GM19239 (cell line): Measurements from ENCODE around the gene SRCIN1.
A peak's percentile ranks its signal among the peaks of the same experiment; 100 is the strongest.

Experiments used
- DNase-seq: peaks from one replicate; pipeline ENCODE4 v3.0.0; 2011; ENCODE audit warnings: low spot score; ENCODE audit not compliant: insufficient read length
- FAIRE-seq: peaks from 2 replicates; lab custom pipeline; 2011; peaks lifted over from hg19 to GRCh38; lab: Jason Lieb, UNC

Gene SRCIN1

DNA sequence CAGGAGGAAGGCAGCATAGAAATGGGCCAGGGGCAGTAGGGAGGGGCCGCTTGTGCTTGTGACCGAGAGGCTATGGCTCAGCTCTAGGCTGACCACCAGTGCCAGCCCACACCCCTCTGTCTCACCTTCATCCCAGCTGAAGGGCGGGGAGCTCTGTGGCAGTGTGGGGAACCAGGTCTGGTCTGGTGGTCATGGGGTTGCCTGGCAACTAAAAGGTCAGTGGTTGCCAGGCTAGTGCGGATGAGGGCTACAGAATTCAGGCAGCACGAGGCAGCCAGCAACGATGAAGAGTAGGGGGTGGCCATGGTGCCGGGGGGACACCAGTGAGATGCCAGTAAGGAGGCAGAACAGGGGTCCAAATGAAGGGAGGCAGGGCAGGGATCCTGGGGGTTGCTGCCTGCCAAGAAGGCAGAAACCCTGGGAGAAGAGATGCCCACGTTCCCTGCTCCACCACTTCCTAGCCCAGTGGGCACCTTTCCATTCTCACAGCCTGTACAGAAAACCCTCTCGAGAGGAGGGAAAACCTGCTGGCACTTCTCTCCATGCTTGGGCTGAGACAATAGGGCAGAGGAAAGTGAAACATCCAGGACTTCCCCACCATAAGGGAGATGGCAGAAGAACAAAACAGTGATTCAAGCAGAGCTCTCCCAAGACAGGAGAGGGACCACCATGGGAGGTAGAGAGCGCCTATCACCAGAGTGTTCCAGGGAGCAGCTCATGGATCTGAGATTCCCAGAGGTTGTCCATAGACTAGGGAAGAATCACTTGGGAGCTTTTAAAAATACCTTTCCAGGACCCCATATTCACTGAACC, 39.7 kb downstream of the SRCIN1 start:
- DNase-seq (no peak), FAIRE-seq (no peak)

DNA sequence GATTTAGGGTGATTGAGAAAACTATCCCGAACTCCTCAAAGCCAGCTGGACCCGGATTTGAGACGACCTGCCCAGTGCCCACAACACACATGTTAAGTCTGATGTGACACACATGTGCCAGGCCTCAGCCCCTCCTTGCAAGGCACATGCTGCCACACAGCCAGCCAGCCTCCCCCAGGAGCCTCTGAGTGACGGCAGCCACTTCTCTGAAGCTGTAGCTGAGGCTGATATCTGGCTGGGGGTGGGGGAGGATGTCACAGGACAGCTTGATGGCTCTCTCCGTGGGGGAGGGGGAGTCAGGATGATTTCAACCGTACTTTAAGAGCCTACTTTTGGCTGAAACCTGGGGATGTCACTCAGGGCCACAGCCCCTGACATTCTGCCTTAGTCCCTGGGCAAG, 40.9 kb downstream of the SRCIN1 start:
- DNase-seq, result no peak
- FAIRE-seq, result no peak

DNA sequence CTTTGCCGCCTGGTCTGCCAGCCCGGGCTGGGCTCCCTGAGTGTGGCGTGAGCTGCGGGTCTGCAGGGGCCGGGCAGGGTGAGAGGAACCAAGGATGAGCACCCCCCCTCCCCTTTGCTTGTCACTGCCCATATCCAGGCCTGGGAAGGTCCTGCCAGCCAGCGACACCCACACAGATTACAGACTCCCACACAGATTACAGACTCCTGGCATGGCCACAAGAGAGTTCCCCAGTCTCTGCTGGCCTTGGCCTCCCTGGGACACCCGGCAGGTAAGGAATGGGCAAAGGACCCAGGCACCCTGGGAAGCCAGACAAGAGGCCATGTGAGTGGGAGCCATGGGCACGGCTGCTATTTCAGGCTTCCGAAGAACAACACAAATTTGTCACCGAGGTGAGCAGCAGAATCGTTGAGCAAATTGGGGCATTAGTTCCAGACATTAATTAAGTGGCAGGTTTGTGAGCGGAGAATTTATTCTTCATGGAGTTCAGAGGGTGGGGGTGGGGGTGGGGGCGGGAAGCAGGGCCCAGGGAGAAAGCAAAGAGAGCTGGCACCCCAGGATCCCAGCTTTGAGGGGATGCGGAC, 41.4 kb downstream of the SRCIN1 start:
- DNase-seq, result no peak
- FAIRE-seq, result no peak

DNA sequence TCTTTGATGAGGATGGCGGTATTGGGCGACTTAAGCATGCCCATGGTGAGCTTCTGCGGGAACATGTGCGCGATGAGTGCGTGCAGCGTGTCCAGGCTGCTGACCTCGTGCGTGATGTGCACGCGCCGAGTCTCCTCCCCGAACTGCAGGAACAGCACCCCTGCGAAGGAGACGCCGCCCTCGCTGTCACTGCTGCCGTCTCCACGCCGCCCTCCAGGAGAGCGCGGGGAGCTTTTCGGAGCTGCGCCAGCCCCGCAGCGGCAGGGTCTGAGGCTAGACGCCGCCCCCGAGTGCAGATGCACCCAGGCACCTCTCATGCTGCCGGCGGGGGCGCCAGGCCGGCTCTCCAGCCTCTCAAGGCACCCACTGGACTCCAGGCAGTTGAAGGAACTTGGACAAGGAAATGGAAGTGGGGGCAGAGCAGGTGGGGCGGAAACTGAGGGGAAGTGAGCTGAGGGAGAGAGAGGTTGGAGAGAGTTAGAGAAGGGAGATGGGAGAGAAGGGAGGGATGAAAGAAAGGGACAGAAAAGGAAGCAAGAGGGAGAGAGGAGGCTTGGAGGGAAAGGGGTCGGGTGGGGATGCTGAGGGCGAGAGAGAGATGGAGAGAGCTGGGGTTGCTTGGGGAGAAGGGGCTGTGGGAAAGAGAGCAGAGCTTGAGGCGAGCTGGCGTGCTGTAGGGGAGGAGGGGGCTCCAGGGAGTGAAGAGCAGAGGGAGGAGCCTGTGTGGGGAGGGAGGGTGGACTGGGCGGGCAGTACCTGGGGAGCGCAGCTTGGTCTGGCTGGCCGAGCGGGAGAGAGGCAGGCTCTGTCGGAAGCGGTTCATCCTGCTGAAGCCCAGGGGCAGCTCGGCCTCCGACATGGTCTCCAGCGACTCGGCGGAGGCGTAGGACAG, 42.1 kb downstream of the SRCIN1 start:
- DNase-seq, result no peak
- no peak for FAIRE-seq

DNA sequence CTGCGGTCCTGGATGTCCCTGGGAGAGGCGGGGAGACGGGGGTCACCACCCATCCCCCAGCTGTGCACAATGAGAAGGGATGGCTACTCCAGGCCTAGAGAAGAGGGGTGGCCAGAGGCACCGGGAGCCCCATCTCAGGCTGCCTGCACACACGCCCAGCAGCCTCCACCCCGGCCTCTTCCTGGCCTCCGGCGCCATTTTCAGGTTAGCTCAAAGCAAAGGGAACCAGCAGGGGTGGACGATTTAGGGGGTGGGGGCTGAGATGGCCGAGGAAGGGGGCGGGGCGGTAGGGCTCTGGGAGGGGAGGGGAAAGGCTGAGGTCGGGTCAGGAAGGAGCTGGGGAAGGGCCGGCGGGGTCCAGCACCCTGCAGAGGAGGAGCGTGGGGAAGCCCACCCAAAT, 42.8 kb downstream of the SRCIN1 start:
- DNase-seq (no peak), FAIRE-seq (no peak)

DNA sequence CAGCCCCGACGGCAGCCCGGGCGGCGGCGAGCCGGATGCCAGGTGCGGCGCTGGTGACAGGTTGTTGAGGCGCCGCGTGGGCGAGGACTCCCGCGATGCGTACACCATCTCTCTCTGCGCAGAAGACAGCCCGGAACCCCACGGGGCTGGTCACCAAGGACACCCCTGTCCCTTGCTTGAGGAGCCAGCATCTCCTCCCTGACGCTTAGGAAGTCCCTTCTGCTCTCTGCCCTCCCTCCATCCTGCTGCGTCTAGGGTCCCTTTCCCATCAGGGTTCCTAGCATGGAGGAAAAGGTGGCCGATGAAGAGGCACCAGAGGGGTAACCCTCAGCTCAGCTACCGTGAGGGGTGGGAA, 43.6 kb downstream of the SRCIN1 start:
- FAIRE-seq (no peak), DNase-seq (no peak)

DNA sequence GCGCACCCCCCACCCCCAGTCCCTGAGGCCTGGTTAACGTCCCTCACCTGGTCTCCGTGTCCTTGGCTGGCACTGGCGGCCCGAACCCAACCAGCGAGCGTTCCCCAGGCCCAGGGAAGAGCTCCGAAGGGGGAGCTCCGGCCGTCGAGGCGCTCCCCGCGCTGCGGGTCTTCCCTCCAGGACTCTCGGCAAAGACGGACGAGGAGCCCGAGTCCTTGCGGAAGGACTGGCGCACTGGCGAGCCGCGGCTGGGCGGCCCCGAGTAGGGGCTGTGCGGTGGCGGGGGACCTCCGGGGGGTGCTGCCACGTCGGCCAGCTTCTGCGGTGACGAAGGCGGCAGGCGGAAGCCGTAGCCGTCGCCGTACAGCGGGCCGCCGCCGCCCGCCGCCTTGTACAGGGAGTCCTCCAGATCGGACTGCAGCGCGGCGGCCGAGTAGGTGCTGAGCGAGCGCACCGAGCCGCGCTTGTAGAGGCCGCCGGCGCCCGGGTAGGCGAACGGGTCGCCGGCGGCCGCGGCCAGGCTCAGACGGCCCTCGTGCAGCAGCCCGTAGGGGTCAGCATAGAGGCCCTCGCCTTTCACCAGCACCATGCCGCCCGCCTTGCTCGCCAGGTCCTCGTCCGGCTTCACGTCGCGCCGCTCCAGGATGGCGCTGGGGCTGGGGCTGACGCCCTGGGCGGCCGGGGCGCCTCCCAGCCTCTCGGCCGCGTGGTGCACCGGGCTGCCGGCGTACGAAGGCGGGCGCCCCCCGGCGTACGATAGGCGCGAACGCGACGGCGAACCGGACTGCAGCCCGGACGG, 44.1 kb downstream of the SRCIN1 start:
- FAIRE-seq (no peak), DNase-seq (no peak)

DNA sequence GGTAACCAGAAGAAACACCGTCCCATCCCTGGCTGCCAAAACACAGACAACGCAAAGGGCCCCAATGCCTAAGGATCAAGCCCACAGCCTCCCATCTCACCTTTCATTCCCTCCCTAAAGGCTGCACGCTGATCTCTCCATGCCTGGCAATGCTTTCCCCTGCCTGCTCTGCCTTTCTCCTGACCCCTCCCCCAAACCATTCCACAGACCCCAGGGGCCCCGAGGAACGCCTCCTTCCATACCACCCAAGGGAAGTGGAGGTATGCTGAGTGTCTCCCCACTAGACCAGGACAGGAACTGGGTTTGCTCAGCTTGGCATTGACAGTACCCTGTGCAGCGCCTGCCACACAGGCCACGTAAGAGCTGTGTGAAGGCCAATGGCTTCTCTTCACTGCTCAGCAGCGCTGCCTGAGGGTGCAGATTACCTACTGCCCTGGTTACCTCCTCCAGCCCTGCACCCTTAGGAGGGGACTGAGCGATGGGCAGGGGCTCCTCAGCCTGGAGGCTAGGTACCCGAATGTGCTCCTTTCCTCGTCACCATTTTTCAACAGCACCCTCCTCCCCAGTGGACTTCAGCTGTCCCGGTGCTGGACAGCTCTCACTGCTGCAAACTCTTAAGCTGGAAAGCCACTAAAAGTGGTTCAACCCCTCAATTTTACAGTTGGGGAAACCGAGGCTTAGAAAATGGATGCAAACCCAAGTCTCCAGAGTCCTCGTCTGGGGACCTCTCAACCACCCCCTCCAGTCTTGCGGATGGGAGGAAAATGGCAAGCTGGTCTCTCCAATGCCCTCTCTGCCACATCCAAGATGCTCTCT, 45.0 kb downstream of the SRCIN1 start:
- DNase-seq (no peak), FAIRE-seq (no peak)

DNA sequence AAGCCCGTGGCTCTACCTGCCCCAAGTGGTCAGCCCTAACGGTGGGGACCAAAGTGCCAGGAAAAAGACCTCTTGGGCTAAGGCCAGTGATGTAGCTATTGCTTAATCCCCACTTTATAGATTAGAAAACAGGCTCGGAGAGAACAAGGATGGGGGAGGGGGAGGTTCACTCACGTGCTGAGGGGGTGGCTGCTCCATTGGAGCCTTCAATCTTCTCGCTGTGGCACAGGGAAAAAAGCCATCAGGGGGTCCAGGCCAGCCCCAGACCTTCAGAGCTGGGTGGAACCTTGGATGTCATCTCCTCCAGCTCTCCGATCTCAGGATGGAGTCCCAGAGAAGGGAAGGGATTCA, 45.9 kb downstream of the SRCIN1 start:
- FAIRE-seq (no peak), DNase-seq (no peak)

DNA sequence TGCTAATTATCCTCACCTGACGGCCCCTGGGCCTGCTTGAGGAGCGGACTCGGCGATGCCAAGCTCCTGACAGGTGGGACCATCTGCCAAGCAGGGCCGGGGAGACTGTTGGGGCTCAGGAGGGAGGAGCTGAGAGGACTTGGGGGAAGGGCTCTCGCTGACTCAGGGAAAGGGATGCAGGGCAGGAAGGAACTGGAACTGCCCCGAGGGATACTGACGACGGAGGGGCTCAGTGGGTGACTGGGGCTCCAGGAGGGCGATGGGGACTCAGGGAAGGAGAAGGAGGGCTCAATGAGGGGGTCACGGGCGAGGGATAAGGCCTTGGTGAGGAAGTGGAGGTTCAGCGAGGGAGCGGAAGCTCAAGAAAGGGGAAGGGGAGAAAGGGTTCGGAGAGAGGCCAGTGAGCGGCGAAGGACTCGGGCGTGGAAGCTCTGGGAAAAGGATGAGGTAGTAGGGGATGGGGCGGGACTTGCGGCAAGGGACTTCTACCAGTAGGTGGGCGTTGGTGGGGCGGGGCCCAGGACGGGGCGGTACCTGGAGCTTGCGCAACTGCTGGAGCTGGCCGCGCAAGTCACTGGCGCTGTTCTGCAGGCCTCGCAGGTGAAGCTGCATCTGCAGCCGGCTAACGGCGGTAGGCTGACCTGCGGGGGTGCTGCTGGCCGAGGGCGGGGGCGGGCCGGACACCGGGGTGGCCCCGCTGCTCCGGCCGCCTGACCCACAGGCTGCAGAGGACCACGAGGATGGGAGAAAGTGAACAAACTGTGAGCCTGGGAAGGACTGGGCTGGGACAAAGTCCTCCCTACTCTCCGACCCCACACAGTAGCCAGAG, 46.5 kb downstream of the SRCIN1 start:
- DNase-seq (peak; percentile 97), FAIRE-seq (no peak)

DNA sequence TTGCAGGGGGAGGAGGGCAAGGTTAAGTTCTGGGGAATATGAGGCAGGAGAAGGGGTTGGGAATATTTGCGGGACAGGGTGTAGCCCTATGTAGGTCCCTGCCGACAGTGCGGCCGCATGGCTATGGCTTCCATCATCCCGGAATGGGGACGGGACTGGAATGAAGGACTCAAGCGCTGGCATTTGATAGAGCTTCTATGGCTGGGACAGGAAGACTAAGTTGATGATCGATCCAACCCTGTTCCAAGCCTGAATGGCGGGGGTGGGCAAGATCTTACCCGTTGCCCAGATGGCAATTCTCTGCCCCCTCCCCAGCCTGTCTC, 47.1 kb downstream of the SRCIN1 start:
- FAIRE-seq (no peak), DNase-seq (no peak)

DNA sequence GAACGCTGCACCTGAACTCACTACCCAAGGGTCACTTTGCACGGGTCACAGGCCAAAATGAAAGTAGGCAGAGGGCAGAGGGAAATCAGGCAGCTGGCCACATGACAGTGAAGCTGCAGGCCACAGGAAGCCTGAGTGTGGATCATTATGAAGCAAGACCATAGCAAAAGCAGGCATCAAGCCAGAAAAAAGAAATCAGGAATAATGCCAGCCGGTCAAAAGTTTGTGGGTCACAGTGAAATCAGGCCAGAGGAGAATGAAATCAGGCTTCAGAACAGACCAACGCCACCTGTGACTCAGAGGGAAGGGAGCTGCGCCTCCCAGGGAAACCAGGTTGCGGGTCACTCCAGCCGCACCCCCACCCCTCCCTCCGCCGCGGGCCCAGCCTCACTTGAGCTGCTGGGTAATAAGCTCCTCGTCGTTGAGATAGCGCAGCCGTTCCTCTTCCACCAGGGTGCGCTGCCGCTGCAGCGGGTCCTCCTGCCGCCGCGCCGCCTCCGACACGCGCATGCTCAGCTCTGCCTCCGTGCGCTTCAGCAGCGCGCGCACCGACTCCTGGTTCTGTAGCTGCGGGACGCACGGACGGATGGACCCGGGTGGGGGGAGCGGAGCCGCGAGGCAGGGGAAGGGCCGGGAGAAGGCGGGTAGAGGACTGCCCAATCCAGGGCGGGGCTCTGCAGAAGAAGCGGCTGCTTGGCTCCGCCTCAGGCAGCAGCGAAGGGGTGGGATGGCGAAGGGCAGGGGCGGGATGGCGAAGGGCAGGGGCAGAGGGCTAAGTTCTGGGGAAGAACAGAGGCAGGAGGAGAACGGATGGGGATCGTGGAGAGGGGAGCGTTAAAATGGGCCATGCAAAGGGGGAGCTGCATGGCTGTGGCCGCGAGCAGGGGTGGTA, 47.7 kb downstream of the SRCIN1 start:
- no peak for FAIRE-seq
- DNase-seq, result peak; percentile 97

DNA sequence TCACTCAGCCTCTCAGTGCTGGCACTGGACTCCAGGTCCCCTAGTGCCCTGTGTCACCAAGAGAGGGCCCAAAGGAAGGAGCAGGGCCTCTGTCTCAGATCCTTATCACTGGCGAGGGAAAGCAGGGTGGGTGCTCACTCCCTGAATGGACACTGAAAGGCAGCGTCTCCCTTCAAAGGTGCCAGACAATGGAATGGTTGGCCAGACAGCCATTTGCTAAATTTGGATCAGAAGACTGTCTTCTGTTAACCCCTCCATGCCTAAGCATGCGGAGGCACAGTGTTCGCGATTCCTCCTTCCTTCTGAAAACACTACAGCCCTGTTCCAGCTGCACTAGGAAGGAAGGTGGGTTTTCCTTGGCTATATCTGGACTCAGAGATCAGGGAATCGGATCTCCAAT, 48.4 kb downstream of the SRCIN1 start:
- FAIRE-seq, result no peak
- no peak for DNase-seq

DNA sequence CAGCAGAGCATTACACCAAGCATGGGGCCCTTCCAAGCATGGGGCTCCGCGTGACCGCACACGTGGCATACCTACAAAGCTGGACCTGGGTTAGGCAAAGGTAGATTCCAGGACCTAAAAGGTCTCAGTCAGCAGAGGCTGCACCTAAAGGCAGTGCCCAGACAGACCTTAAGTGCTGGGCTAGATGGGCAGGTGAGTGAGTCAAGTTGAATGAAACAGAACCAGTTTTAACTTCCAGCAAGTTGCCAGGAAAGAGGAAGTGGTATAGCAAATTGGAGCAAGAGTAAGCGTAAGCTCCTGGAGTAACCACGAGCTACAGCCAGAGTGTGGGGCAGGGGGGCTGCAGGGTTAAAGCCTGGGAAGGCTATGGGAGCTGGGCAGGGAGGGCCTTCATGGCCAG, 49.5 kb downstream of the SRCIN1 start:
- DNase-seq (no peak), FAIRE-seq (no peak)

DNA sequence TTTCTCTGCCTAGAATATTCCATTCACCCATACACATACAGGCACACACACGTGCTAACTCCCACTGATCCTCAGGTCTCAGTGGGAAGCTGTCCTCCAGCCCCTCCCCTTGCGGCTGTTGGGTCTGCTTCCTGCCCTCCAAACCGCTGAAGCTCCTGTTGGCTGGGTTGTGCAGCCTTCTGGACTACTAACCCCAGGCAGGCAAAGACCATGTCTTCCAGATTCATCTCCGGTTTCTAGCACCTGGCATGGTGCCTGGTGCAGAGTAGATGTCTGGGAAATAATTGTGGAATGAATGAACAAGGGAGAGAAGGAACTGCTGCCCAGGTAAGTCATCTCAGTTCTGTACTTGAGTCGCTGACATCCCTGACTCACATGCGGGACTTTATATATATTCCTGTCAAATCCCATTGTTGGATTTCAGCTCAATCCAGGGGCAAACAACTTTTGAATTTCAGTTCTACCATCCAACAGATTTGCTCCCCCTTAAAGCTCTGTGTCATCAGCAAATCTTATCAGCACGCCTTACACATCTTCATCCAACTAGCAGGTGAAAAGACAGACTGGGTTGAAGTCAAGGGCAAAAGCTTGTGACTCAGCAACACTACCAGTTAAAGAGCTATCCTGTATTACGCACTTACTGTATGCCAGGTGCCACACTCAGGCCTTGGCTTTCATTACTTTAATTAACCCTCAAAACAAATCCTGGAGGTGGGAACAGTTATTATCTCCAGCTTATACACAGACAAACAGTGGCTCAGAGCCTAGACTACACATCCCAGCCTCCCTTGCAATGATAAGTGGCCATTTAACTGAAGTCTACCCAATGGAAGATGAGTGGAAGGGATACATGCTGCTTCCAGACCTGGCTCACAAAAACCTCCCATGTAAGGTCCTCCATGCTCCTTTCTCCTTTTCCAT, 51.1 kb downstream of the SRCIN1 start:
- DNase-seq (no peak), FAIRE-seq (no peak)

DNA sequence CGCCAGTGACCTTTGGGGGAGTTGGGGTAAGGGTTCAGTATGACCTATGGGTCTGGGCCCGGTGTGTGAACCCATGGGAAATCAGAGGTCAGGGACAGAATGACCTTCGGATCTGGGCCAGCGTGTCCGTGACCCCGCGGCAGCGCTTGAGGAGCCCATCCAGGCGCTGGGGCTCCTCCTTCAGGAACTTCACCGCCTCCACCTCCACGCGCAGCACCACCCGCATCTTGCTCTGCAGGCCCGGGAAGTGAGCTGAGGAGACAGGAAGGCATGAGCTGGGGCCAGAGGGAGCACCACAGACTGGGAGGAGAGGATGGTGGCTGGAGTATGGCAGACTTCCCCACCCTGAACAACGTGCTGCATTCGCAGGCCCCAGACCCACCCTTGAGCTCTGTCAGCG, 53.4 kb downstream of the SRCIN1 start:
- no peak for DNase-seq
- no peak for FAIRE-seq

DNA sequence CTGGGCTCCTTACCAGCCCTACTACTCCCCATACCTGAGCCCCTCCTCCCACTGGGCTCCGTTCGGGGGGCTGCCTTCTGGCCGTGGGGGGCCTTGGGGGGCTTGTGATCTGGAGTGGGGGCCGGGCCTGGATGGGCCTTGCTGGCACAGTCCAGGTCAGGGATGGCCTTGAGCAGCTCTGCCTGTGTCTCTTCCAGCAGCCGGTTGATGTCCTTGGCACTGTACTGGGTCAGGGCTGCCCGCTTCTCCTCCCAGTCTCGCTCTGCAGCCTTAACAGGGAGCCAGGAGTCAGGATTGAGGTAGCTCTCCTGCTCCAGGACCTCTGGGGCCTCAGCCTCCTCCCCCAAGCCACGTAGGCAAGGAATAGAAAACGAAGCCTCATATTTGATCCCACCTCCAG, 54.6 kb downstream of the SRCIN1 start:
- DNase-seq, result no peak
- no peak for FAIRE-seq
